Measurements from ENCODE around the gene ORAI2.

The ORAI2 gene

GRCh38 chr7:102415685-102416225, 17.6 kb upstream of the ORAI2 start:
- TF ChIP-seq CTCF (IDR thresholded peaks at IDR 0.05; ENCODE audit: insufficient read depth, missing control alignments) = no peak
- DNase-seq (ENCODE audit: insufficient read length, low spot score) = no peak
- FAIRE-seq = no peak

- DNase-seq (ENCODE audit: insufficient read length, low spot score) (no peak), FAIRE-seq (no peak)
- TF ChIP-seq CTCF (IDR thresholded peaks at IDR 0.05; ENCODE audit: insufficient read depth, missing control alignments) = no peak
Observed at GRCh38 chr7:102416406-102416805, 17.0 kb upstream of the ORAI2 start.

- no peak for TF ChIP-seq CTCF (IDR thresholded peaks at IDR 0.05; ENCODE audit: insufficient read depth, missing control alignments)
- DNase-seq (ENCODE audit: insufficient read length, low spot score) (no peak), FAIRE-seq (no peak)
Observed at GRCh38 chr7:102417105-102417504, 16.3 kb upstream of the ORAI2 start.

- FAIRE-seq = no peak
- TF ChIP-seq CTCF (IDR thresholded peaks at IDR 0.05; ENCODE audit: insufficient read depth, missing control alignments) = no peak
- DNase-seq (ENCODE audit: insufficient read length, low spot score) = no peak
Observed at GRCh38 chr7:102418592-102418991, 14.8 kb upstream of the ORAI2 start.

GRCh38 chr7:102421706-102422240, 11.6 kb upstream of the ORAI2 start:
- DNase-seq (ENCODE audit: insufficient read length, low spot score) = no peak
- no peak for TF ChIP-seq CTCF (IDR thresholded peaks at IDR 0.05; ENCODE audit: insufficient read depth, missing control alignments)
- no peak for FAIRE-seq

- no peak for TF ChIP-seq CTCF (IDR thresholded peaks at IDR 0.05; ENCODE audit: insufficient read depth, missing control alignments)
- FAIRE-seq = no peak
- no peak for DNase-seq (ENCODE audit: insufficient read length, low spot score)
Observed at GRCh38 chr7:102424129-102424551, 9.2 kb upstream of the ORAI2 start.

GRCh38 chr7:102424787-102425218, 8.6 kb upstream of the ORAI2 start:
- DNase-seq (ENCODE audit: insufficient read length, low spot score) (no peak), FAIRE-seq (no peak)
- TF ChIP-seq CTCF (IDR thresholded peaks at IDR 0.05; ENCODE audit: insufficient read depth, missing control alignments) = no peak

All from D721Med (cell line).